A673 (cell line): ENCODE measurements around the gene IGFBP3. TPM values are rescaled to one million over a fixed set of nuclear protein-coding genes. Genes with fewer than 3 reads are reported as not detected.
A peak's percentile ranks its signal among the peaks of the same experiment; 100 is the strongest.

ENCODE experiments used
- BruUV-seq: library from RNA; stranded (reverse); fragments of 400-500 nt; replicated peaks from 2 replicates; lab custom pipeline; 2021; lab: Mats Ljungman, UMichigan
- CTCF ChIA-PET: fragments of 300-600 bp; sonication (Branson Sonifier 250); formaldehyde crosslinking; loops from one replicate; lab custom pipeline; 2022; ENCODE audit warnings: antibody characterized with exemption; lab: Charles Lee
- POLR2A ChIA-PET: fragments of 300-600 bp; sonication (Branson Sonifier 250); formaldehyde crosslinking; loops from one replicate; lab custom pipeline; 2022; ENCODE audit warnings: antibody characterized with exemption; ENCODE audit not compliant: low non-redundant PET; lab: Charles Lee
- DNase-seq: peaks from one replicate; pipeline ENCODE4 v3.0.0-alpha.2; 2015; ENCODE audit warnings: low spot score
- H3K27ac ChIP-seq: fragments of 200-600 bp; sonication (generic); 2 replicates; pipeline ENCODE4 v1.5.1; 2016; ENCODE audit warnings: mixed run types, low read depth, mild to moderate bottlenecking, mixed read lengths, antibody characterized with exemption, low read length; ENCODE audit not compliant: poor library complexity, severe bottlenecking
- H3K27me3 ChIP-seq: fragments of 200-600 bp; sonication (generic); replicated peaks from 2 replicates; pipeline ENCODE4 v1.6.1; 2017; ENCODE audit warnings: mixed run types, low read depth, mild to moderate bottlenecking, mixed read lengths, antibody characterized with exemption, low read length; ENCODE audit not compliant: insufficient read depth, poor library complexity
- H3K36me3 ChIP-seq: fragments of 200-600 bp; sonication (generic); 2 replicates; pipeline ENCODE4 v1.6.1; 2016; ENCODE audit warnings: mixed run types, mild to moderate bottlenecking, mixed read lengths, antibody characterized with exemption, low read length; ENCODE audit not compliant: insufficient read depth, poor library complexity, severe bottlenecking
- H3K4me1 ChIP-seq: fragments of 200-600 bp; sonication (generic); 2 replicates; pipeline ENCODE4 v1.6.1; 2017; ENCODE audit warnings: mixed run types, mild to moderate bottlenecking, mixed read lengths, antibody characterized with exemption, low read length; ENCODE audit not compliant: insufficient read depth, poor library complexity, severe bottlenecking
- H3K4me3 ChIP-seq: fragments of 200-600 bp; sonication (generic); 2 replicates; pipeline ENCODE4 v1.5.1; 2016; ENCODE audit warnings: low read depth, mixed run types, mild to moderate bottlenecking, mixed read lengths, low read length; ENCODE audit not compliant: poor library complexity, severe bottlenecking
- H3K9me3 ChIP-seq: fragments of 200-600 bp; sonication (generic); 2 replicates; pipeline ENCODE4 v1.6.1; 2016; ENCODE audit warnings: mixed run types, low read depth, mild to moderate bottlenecking, mixed read lengths, antibody characterized with exemption, low read length; ENCODE audit not compliant: poor library complexity, severe bottlenecking
- EZH2 ChIP-seq: fragments of 200-600 bp; sonication (generic); IDR thresholded peaks from 2 replicates; pipeline ENCODE4 v1.6.1; 2017; ENCODE audit warnings: borderline replicate concordance, low read depth, mild to moderate bottlenecking, mixed read lengths, antibody characterized with exemption, low read length; ENCODE audit not compliant: poor library complexity, severe bottlenecking
- intact Hi-C: fragments of 100-400 bp; cut with micrococcal nuclease; formaldehyde crosslinking; loops from one replicate; pipeline ENCODE4 v1.10.0; 2022; ENCODE audit not compliant: unreplicated experiment
- total RNA-seq: library from RNA; stranded (reverse); gene quantifications from 2 replicates; pipeline ENCODE4 v1.2.3, GENCODE V29; 2021
- TF ChIP-seq, protein P1 (sequence below): fragments of 300-800, 200-600 bp; sonication (generic); conservative IDR thresholded peaks from 2 replicates; pipeline ENCODE4 v1.5.1; 2017; ENCODE audit warnings: low read depth, mild to moderate bottlenecking, antibody characterized with exemption, low read length, moderate library complexity, mixed read lengths

Gene IGFBP3
- total RNA-seq, 1 experiment from 2014 or later = 1.1 TPM

DNA sequence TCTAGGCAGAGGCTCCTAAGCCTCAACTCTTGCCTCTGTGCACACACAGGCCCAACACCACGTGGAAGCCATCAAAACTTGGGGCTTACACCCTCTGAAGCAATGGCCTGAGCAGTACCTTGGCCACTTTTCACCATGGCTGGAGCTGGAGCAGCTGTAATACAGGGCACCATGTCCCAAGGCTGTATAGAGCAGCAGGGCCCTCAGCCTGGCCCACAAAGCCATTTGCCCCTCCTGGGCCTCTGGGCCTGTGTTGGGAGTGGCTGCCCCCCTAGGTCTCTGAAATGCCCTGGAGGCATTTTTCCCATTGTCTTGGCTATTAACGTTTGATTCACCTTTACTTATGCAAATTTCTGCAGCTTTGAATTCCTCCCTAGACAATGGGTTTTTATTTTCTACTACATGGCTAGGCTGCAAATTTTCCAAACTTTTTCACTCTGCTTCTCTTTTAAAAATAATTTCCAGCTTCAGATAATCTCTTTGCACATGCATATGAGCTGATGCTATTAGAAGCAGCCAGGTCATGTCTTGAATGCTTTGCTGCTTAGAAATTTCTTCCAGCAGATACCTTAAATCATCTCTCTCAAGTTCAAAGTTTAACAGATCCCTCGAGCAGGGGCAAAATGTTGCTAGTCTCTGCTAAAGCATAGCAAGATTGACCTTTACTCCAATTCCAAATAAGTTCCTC is 42.5 kb downstream of the IGFBP3 start:
- no peaks in the 10 kb centered on the region for H3K9me3 ChIP-seq
- TF ChIP-seq EZH2 = no peak
- TF ChIP-seq, protein P1, sequence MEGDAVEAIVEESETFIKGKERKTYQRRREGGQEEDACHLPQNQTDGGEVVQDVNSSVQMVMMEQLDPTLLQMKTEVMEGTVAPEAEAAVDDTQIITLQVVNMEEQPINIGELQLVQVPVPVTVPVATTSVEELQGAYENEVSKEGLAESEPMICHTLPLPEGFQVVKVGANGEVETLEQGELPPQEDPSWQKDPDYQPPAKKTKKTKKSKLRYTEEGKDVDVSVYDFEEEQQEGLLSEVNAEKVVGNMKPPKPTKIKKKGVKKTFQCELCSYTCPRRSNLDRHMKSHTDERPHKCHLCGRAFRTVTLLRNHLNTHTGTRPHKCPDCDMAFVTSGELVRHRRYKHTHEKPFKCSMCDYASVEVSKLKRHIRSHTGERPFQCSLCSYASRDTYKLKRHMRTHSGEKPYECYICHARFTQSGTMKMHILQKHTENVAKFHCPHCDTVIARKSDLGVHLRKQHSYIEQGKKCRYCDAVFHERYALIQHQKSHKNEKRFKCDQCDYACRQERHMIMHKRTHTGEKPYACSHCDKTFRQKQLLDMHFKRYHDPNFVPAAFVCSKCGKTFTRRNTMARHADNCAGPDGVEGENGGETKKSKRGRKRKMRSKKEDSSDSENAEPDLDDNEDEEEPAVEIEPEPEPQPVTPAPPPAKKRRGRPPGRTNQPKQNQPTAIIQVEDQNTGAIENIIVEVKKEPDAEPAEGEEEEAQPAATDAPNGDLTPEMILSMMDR = no peak
- ChIA-PET POLR2A (no interaction called here), CTCF (no interaction called here)
- H3K27me3 ChIP-seq = peaks cover 13% of the 10 kb centered on the region
- no peak overlapping the region for H3K27ac ChIP-seq
- BruUV-seq = no TSS peak
- no peaks in the 10 kb centered on the region for H3K36me3 ChIP-seq
- no peaks in the 10 kb centered on the region for H3K4me1 ChIP-seq
- no peak for DNase-seq
- no peak overlapping the region for H3K4me3 ChIP-seq
- intact Hi-C loops = no loop called here

DNA sequence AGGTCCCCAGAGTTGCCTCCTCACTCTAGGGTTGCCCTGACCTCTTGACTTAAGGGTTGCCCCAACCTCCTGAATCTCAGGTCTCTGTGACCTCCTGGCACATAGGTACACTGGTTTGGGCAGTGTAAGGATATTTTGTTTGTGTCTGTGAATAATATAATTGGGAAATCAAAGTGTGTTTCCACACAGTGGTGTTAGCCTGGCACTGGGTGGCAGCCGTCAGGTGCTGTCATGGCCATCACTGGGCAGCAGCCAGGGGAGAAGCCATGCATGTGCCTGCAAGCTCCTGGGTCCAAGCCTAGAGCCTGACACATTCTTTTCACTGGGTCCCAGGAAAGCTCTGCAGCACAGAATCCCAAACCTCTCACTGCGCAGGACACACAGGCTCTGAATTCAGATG is 44.6 kb downstream of the IGFBP3 start:
- Histone ChIP-seq H3K36me3 (no peaks in the 10 kb centered on the region), H3K27ac (no peak overlapping the region), H3K9me3 (no peaks in the 10 kb centered on the region), H3K27me3 (peaks cover 3% of the 10 kb centered on the region), H3K4me3 (no peak overlapping the region), H3K4me1 (no peaks in the 10 kb centered on the region)
- no TSS peak for BruUV-seq
- no peak for DNase-seq
- TF ChIP-seq EZH2 = no peak
- TF ChIP-seq, protein P1 = no peak
- ChIA-PET POLR2A (no interaction called here), CTCF (no interaction called here)
- intact Hi-C loops = no loop called here

DNA sequence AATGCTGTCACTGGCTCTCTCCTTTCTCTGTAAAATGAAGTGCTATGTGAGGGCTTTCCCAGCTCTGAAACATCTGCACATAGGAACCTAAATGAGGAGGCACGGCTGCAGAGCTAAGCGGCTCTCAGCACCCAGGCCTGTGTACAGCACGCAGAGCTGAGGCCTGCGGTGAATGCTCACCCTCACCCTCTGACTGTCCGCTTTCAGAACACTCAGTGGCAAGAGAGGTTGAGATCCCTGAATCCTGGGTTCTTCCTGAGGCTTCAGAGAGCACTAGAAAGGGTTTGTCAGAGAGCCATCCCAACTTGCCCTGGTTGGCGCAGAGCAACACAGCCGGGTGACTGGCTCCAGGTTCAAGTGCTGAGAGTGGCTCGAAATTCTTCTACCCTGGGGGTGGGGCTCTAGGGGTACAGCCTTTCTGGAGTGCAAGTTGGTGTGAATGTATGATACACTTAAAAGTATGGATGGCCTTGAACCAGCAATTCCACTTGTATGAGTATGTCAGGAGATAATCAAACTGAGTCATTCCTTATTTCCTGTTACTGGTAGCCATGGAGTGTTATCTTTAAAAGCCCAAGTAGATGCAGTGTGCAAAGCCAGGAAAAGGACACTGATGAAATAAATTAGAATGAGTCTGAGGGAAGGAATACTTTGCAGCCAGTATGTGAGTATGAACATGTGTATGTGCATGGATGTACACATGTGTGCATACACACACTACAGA is 46.5 kb downstream of the IGFBP3 start:
- TF ChIP-seq, protein P1 = no peak
- no peak for TF ChIP-seq EZH2
- Histone ChIP-seq H3K4me3 (no peak overlapping the region), H3K9me3 (no peaks in the 10 kb centered on the region), H3K27me3 (peaks cover 15% of the 10 kb centered on the region), H3K36me3 (no peaks in the 10 kb centered on the region), H3K4me1 (no peaks in the 10 kb centered on the region), H3K27ac (no peak overlapping the region)
- BruUV-seq = no TSS peak
- POLR2A ChIA-PET = no interaction called here
- CTCF ChIA-PET = no interaction called here
- DNase-seq = peak; percentile 8
- intact Hi-C loops = no loop called here
